GM12874 (cell line): Measurements from ENCODE around the gene KRT12.

Source experiments
- TF ChIP-seq, protein P1 (sequence below): IDR thresholded peaks from 2 replicates; pipeline ENCODE4 v1.5.1; 2011; ENCODE audit warnings: low read depth, mild to moderate bottlenecking, control low read depth, low read length, moderate library complexity; ENCODE audit not compliant: insufficient read depth

The KRT12 gene

DNA sequence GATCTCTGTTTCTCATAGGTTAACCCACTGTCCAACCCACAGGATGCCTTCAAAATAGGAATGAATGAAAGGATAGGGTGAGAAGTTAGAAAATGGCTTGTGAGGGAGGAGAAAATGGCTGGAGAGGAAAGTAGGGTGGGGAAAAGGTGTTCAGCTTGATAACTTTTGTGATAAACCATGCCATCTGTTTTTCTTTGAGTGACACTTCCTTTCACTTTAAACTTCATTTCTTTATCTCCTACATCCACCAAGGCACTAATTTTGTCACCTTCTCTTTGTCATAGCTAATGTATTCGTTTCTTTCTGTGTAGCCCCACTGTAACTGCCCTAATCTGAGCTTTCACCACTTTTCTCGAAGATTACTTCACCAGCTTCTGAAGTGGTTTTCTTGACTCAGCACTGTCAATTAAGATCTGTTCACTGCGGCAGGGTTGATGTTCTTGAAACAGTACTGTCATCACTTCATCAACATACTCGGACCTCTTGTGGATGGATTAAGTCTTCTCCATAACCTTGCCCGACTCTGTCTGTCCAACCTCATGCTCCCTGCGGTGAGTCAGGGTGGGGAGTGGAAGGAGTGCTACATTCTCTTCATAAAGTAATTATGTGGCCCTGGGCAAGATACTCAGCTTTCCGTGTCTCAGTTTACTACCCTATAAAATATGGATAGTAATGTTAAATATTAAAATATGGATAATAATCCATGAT, 39.1 kb downstream of the KRT12 start:
- TF ChIP-seq, protein P1, sequence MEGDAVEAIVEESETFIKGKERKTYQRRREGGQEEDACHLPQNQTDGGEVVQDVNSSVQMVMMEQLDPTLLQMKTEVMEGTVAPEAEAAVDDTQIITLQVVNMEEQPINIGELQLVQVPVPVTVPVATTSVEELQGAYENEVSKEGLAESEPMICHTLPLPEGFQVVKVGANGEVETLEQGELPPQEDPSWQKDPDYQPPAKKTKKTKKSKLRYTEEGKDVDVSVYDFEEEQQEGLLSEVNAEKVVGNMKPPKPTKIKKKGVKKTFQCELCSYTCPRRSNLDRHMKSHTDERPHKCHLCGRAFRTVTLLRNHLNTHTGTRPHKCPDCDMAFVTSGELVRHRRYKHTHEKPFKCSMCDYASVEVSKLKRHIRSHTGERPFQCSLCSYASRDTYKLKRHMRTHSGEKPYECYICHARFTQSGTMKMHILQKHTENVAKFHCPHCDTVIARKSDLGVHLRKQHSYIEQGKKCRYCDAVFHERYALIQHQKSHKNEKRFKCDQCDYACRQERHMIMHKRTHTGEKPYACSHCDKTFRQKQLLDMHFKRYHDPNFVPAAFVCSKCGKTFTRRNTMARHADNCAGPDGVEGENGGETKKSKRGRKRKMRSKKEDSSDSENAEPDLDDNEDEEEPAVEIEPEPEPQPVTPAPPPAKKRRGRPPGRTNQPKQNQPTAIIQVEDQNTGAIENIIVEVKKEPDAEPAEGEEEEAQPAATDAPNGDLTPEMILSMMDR: no peak

GRCh38 chr17:40825599-40825998, 41.4 kb downstream of the KRT12 start:
- TF ChIP-seq, protein P1: no peak

GRCh38 chr17:40824015-40824832, 42.8 kb downstream of the KRT12 start:
- TF ChIP-seq, protein P1: no peak

DNA sequence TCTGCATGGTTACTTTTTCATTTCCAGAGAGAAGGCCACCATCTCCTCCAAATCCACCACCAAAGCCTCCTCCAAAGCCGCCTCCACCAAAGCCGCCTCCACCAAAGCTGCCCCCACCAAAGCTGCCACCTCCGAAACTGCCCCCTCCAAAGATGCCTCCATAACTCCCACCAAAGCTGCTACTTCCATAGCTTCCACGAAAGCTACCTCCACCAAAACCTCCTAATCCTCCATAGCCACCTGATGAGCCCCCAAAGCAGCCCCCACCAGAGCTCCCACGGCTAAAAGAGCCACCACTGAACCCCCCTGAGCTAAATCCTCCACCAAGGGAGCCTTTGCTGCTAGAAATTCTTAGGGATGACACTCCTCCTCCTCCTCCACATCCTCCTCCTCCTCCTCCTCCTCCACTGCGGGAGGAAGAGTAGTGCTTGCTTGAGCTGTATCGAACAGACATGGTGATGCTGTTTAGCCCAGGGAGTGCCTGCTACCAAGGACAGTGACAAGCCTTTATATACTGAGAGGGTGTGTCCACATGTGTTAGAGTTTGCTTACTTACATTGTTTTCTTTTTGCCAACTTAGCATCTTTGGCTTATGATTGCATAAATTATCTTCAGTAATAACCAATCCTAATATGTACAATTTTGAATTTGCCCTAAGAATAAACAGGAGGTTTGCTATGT, 44.8 kb downstream of the KRT12 start, which contains the start of gene KRT10:
Gene KRT10, minus strand, starts transcription at position 483 of the 681 bp plus-strand sequence. Its CDS starts 29 bp downstream, at position 454.
- TF ChIP-seq, protein P1: no peak

GRCh38 chr17:40821536-40821935, 45.5 kb downstream of the KRT12 start:
- TF ChIP-seq, protein P1: no peak

DNA sequence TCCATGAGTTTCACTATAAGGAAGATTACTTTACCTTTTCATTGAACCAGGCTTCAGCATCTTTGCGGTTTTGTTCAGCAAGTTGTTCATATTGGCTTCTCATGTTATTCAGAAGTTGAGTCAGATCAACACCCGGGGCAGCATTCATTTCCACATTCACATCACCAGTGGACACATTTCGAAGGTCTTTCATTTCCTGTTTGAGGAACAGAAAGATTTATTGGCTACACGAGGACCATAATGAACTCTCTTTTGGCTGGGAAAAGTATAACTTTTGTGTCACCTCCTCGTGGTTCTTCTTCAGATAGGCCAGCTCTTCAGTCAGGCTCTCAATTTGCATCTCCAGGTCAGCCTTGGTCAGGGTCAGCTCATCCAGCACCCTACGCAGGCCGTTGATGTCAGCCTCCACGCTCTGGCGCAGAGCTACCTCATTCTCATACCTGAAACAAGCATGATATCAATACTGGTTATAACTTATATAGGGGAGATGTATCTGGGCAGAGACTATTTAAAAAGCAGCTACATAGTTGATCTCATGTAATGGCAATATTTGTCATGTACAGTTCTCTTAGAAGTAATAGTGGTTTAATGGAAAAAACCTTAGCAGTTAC, 46.7 kb downstream of the KRT12 start:
- TF ChIP-seq, protein P1: no peak
